Activated CD8-positive, alpha-beta memory T cell treated with anti-CD3 and anti-CD28 coated beads, Interleukin-2, amount 50 U/mL, for 24 hours (primary cell): Measurements from ENCODE around the gene ADIPOR2.

Source experiments
- DNase-seq: peaks from one replicate; pipeline ENCODE4 v3.0.0-alpha.2; 2020; ENCODE audit errors: extremely low read depth

The ADIPOR2 gene

GRCh38 chr12:1830401-1830845, 139.6 kb downstream of the ADIPOR2 start:
- DNase-seq = no peak

- no peak for DNase-seq
Observed at GRCh38 chr12:1830981-1831963, 140.4 kb downstream of the ADIPOR2 start.

- no peak for DNase-seq
Observed at GRCh38 chr12:1832801-1833595, 142.1 kb downstream of the ADIPOR2 start.

GRCh38 chr12:1833596-1834028, 142.7 kb downstream of the ADIPOR2 start:
- DNase-seq = no peak

GRCh38 chr12:1834186-1834925, 143.5 kb downstream of the ADIPOR2 start:
- no peak for DNase-seq

- no peak for DNase-seq
Observed at GRCh38 chr12:1835211-1836131, 144.6 kb downstream of the ADIPOR2 start.

GRCh38 chr12:1836241-1836803, 145.5 kb downstream of the ADIPOR2 start:
- no peak for DNase-seq

GRCh38 chr12:1836854-1837421, 146.1 kb downstream of the ADIPOR2 start:
- DNase-seq = no peak

GRCh38 chr12:1837541-1838204, 146.8 kb downstream of the ADIPOR2 start:
- no peak for DNase-seq
